GM06990 (cell line): ENCODE data around the gene TP53TG5.

Source experiments
- DNase-seq: peaks from one replicate; pipeline ENCODE4 v3.0.0-alpha.2; 2011; ENCODE audit not compliant: insufficient read length; ENCODE audit errors: extremely low read depth
- H3K27me3 ChIP-seq: replicated peaks from 2 replicates; pipeline ENCODE4 v1.6.0; 2011; ENCODE audit warnings: low read length; ENCODE audit not compliant: control insufficient read depth, insufficient read depth
- H3K36me3 ChIP-seq: 2 replicates; pipeline ENCODE4 v1.5.1; 2011; ENCODE audit warnings: low read length; ENCODE audit not compliant: control insufficient read depth, insufficient read depth
- H3K4me3 ChIP-seq: replicated peaks from 2 replicates; pipeline ENCODE4 v1.5.1; 2011; ENCODE audit warnings: low read depth, mild to moderate bottlenecking, control low read depth, low read length
- TF ChIP-seq, protein P1 (sequence below): IDR thresholded peaks from 2 replicates; pipeline ENCODE4 v1.5.1; 2011; ENCODE audit warnings: low read length, control low read depth, mild to moderate bottlenecking, inconsistent platforms; ENCODE audit not compliant: insufficient read depth, poor library complexity, severe bottlenecking

The TP53TG5 gene

DNA sequence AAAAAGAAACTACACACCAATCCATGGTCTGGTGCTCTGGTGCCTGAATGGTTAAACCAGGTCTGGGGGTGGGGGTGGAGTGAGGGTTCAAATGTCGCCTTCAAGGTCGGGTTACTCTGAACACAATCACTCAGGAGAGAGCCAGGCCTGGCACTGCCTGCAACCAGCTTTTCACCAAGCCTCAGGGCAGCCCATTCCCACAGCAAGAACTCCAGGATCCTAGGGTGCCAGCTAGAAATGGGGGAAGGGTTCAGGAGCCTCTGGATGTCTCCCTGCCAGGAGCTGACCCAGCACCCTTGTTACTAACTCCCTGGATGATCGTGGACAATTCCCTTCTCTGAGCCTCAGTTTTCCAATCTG, 36.6 kb downstream of the TP53TG5 start:
- Histone ChIP-seq H3K27me3 (no peaks in the 10 kb centered on the region; the same call in 1 of the 2 replicates), H3K4me3 (no peak overlapping the region), H3K36me3 (no peaks in the 10 kb centered on the region)
- TF ChIP-seq, protein P1, sequence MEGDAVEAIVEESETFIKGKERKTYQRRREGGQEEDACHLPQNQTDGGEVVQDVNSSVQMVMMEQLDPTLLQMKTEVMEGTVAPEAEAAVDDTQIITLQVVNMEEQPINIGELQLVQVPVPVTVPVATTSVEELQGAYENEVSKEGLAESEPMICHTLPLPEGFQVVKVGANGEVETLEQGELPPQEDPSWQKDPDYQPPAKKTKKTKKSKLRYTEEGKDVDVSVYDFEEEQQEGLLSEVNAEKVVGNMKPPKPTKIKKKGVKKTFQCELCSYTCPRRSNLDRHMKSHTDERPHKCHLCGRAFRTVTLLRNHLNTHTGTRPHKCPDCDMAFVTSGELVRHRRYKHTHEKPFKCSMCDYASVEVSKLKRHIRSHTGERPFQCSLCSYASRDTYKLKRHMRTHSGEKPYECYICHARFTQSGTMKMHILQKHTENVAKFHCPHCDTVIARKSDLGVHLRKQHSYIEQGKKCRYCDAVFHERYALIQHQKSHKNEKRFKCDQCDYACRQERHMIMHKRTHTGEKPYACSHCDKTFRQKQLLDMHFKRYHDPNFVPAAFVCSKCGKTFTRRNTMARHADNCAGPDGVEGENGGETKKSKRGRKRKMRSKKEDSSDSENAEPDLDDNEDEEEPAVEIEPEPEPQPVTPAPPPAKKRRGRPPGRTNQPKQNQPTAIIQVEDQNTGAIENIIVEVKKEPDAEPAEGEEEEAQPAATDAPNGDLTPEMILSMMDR = no peak
- DNase-seq = no peak

DNA sequence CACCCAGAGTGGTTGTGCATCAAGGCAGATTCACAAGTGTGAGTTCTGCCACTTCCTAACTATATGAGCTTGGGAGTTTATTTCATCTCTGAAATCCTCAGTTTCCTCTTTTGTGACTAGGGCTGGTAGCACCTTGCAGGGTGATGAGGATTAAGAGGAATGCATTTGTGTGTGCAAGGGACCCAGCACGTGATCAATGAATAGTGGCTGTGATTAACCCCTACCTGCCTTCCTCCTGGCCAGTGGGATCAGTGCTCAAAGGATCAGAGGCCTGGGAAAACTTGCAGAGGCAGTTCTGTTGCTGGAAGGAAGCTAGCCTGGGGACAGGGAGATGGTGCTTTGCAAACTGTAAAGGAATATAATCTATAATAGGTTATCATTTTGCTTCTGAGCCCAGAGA, 37.2 kb downstream of the TP53TG5 start:
- DNase-seq = no peak
- Histone ChIP-seq H3K27me3 (no peaks in the 10 kb centered on the region; the same call in 1 of the 2 replicates), H3K36me3 (no peaks in the 10 kb centered on the region), H3K4me3 (no peak overlapping the region)
- TF ChIP-seq, protein P1 = no peak

DNA sequence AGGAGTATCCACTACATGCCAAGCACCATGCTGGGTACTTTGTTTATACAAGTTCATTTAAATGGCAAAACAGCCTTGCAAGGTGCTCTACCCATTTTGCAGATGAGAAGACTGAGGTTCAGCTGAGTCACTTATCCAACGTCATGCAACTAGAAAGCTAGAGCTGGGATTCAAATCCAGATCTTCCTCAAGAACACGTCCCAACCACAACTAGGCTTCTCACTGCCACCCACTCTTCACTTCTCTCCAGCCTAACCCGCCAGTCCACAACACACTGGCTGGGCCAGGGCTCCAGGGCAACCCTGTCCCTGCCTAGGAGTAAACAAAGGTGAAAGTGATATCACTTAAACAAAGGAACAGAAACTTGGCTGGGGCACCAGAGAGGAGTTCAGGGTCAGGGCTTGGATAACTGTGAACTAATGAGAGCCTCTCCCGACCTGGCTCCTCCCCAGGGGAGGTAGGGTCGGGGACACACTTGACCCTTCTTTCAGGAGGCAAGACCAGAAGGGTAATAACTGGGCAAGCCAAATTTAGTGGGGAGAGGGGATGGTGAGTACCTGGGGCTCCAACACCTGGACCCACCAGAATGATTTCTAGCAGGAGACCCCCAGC, 37.8 kb downstream of the TP53TG5 start:
- no peak for DNase-seq
- TF ChIP-seq, protein P1 = no peak
- H3K27me3 ChIP-seq = no peaks in the 10 kb centered on the region; the same call in 1 of the 2 replicates
- H3K36me3 ChIP-seq = no peaks in the 10 kb centered on the region
- H3K4me3 ChIP-seq = no peak overlapping the region

DNA sequence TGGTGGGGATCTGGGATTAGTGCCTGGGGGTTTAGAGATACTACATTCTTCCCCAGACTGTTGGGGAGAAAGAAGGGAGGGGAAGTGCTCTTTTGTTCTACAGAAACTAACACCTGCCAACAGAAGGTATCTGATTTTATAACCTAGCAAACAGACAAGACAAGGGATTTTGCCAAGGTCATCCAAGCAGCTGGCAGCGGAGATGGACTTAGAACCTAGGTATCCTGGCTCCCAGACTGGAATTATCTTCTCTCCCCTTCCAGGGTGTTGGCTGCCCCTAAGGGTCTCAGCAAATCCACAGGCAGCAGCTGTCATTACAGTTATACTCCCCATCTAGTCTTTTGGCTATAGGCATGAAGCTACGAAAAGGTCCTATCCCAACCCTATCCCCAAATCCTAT, 38.3 kb downstream of the TP53TG5 start:
- H3K4me3 ChIP-seq = no peak overlapping the region
- no peaks in the 10 kb centered on the region for H3K36me3 ChIP-seq
- H3K27me3 ChIP-seq = no peaks in the 10 kb centered on the region; the same call in 1 of the 2 replicates
- TF ChIP-seq, protein P1 = no peak
- DNase-seq = no peak

DNA sequence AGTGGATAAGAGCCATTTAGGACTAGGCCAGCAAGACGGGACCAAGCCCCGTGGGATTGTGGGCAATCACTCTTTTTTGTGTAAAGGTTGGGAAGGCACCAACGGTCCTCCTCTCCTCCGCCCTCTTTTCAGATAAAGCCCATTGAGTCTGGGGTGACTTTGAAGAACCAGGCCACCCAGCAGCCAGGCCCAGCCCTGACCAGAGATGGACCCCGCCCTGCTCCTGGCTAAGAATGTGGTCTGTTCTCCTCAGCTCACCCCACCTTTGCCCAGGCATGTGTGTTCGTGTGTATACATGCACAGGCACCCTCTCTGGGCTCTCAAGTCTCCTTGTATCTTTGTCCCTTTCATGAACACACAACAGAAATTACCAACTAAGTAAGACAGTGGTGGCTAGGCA, 39.0 kb downstream of the TP53TG5 start:
- DNase-seq = no peak
- H3K36me3 ChIP-seq = no peaks in the 10 kb centered on the region
- no peak overlapping the region for H3K4me3 ChIP-seq
- H3K27me3 ChIP-seq = no peaks in the 10 kb centered on the region; the same call in 1 of the 2 replicates
- TF ChIP-seq, protein P1 = no peak
